Hepatocyte (in vitro differentiated cells): Measurements from ENCODE around the gene CPEB2.

Experiments
- CTCF ChIP-seq: fragments of 200-600 bp; sonication (generic); IDR thresholded peaks from 2 replicates; pipeline ENCODE4 v1.5.1; 2016; ENCODE audit warnings: antibody characterized with exemption, mild to moderate bottlenecking; ENCODE audit not compliant: poor library complexity
- EZH2 ChIP-seq: fragments of 200-600 bp; sonication (generic); IDR thresholded peaks from 2 replicates; pipeline ENCODE4 v1.6.1; 2016; ENCODE audit warnings: antibody characterized with exemption, mild to moderate bottlenecking, borderline replicate concordance
- EZH2phosphoT487 ChIP-seq: fragments of 200-600 bp; sonication (generic); IDR thresholded peaks from one replicate; pipeline ENCODE4 v1.6.1; 2018; ENCODE audit warnings: antibody characterized with exemption, mild to moderate bottlenecking, low read depth, moderate library complexity; ENCODE audit not compliant: unreplicated experiment, severe bottlenecking

DNA sequence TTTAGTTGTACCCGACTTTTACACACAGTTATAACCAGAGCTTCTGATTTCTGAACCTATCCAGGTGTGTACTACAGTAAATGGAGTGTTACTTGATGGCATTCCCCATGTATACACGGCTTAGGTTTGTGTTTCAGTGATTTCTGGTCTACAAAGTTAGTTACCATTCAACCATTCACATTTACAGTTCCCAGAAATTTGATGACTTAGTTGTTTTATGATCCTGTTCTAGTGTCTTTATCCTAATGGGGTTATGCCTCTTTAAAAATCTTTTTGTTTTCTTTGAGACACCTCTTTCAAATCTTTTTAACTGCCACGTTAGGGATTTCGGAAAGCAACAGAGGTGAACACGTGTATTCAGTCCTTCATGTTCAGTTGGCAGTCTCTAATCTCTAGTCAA lies 23.4 kb downstream of the CPEB2 start:
- TF ChIP-seq CTCF (no peak), EZH2 (no peak), EZH2phosphoT487 (no peak)
